Astrocyte (in vitro differentiated cells and primary cell): ENCODE measurements around the gene MOGAT3. TPM values are rescaled to one million over a fixed set of nuclear protein-coding genes. Genes with fewer than 3 reads are reported as not detected.

ENCODE experiments used
- DNase-seq: peaks from one replicate; pipeline ENCODE4 v3.0.0-alpha.2; 2010; ENCODE audit warnings: low read depth
- FAIRE-seq: peaks from 2 replicates; lab custom pipeline; 2011; peaks lifted over from hg19 to GRCh38; lab: Jason Lieb, UNC
- H2AFZ ChIP-seq: 2 replicates; pipeline ENCODE4 v1.6.0; 2012; ENCODE audit warnings: low read depth, low read length, inconsistent platforms
- H3K27ac ChIP-seq: 2 replicates; pipeline ENCODE4 v1.5.1; 2011; ENCODE audit warnings: low read depth, low read length, inconsistent platforms
- H3K27me3 ChIP-seq: 2 replicates; pipeline ENCODE4 v1.6.0; 2011; ENCODE audit warnings: low read length, inconsistent platforms; ENCODE audit not compliant: insufficient read depth
- H3K36me3 ChIP-seq: 2 replicates; pipeline ENCODE4 v1.5.1; 2011; ENCODE audit warnings: low read length, inconsistent platforms; ENCODE audit not compliant: insufficient read depth
- H3K4me1 ChIP-seq: 2 replicates; pipeline ENCODE4 v1.5.1; 2011; ENCODE audit warnings: low read length, inconsistent platforms; ENCODE audit not compliant: insufficient read depth
- H3K4me2 ChIP-seq: 2 replicates; pipeline ENCODE4 v1.6.0; 2012; ENCODE audit warnings: low read length, inconsistent platforms
- H3K4me3 ChIP-seq: 2 replicates; pipeline ENCODE4 v1.5.1; 2011; ENCODE audit warnings: low read depth, mild to moderate bottlenecking, low read length, inconsistent platforms; ENCODE audit not compliant: insufficient read depth
- H3K79me2 ChIP-seq: 2 replicates; pipeline ENCODE4 v1.6.0; 2012; ENCODE audit warnings: mild to moderate bottlenecking, low read length, inconsistent platforms; ENCODE audit not compliant: insufficient read depth
- H3K9ac ChIP-seq: 2 replicates; pipeline ENCODE4 v1.6.0; 2012; ENCODE audit warnings: mild to moderate bottlenecking, low read length, inconsistent platforms
- H3K9me3 ChIP-seq: 2 replicates; pipeline ENCODE4 v1.5.1; 2012; ENCODE audit warnings: low read depth, mild to moderate bottlenecking, low read length, inconsistent platforms; ENCODE audit not compliant: insufficient read depth
- H4K20me1 ChIP-seq: 2 replicates; pipeline ENCODE4 v1.6.0; 2012; ENCODE audit warnings: low read length, inconsistent platforms; ENCODE audit not compliant: insufficient read depth
- H3K27ac Mint-ChIP-seq: one replicate; pipeline ENCODE4 v1.8.0; 2021; ENCODE audit warnings: mild to moderate bottlenecking, mixed read lengths; ENCODE audit not compliant: unreplicated experiment
- H3K27me3 Mint-ChIP-seq: one replicate; pipeline ENCODE4 v1.8.0; 2021; ENCODE audit warnings: low read depth, mixed read lengths; ENCODE audit not compliant: unreplicated experiment
- H3K36me3 Mint-ChIP-seq: one replicate; pipeline ENCODE4 v1.8.0; 2021; ENCODE audit warnings: low read depth, mixed read lengths; ENCODE audit not compliant: unreplicated experiment
- H3K4me1 Mint-ChIP-seq: one replicate; pipeline ENCODE4 v1.8.0; 2021; ENCODE audit warnings: low read depth, mixed read lengths; ENCODE audit not compliant: unreplicated experiment
- H3K4me3 Mint-ChIP-seq: one replicate; pipeline ENCODE4 v1.8.0; 2021; ENCODE audit warnings: mild to moderate bottlenecking, moderate library complexity, mixed read lengths; ENCODE audit not compliant: unreplicated experiment
- H3K9me3 Mint-ChIP-seq: one replicate; pipeline ENCODE4 v1.8.0; 2021; ENCODE audit warnings: mild to moderate bottlenecking, mixed read lengths; ENCODE audit not compliant: unreplicated experiment
- CTCF ChIP-seq: IDR thresholded peaks from 2 replicates; pipeline ENCODE4 v1.5.1; 2011; ENCODE audit warnings: low read depth, mild to moderate bottlenecking, inconsistent platforms, low read length, moderate library complexity; ENCODE audit not compliant: insufficient read depth
- EZH2 ChIP-seq: IDR thresholded peaks from 2 replicates; pipeline ENCODE4 v1.6.1; 2012; ENCODE audit warnings: mild to moderate bottlenecking, low read length, inconsistent platforms; ENCODE audit not compliant: insufficient read depth
- total RNA-seq: library from RNA; stranded (reverse); gene quantifications from 2 replicates; pipeline ENCODE4 v1.2.1, GENCODE V29; 2021

Gene MOGAT3
- total RNA-seq, 1 donor from 2014 or later: not detected

GRCh38 chr7:101245147-101245668 is 44.4 kb upstream of the MOGAT3 start:
- Histone ChIP-seq H3K4me3 (peak overlapping the region; percentile 91), H3K9ac (peak overlapping the region; percentile 93), H3K4me1 (peaks cover 9% of the 10 kb centered on the region), H2AFZ (peak overlapping the region; percentile 95), H3K4me2 (peak overlapping the region; percentile 97), H4K20me1 (peaks cover 30% of the 10 kb centered on the region), H3K9me3 (no peaks in the 10 kb centered on the region), H3K36me3 (peaks cover 5% of the 10 kb centered on the region), H3K79me2 (peaks cover 73% of the 10 kb centered on the region), H3K27ac (peak overlapping the region; percentile 86), H3K27me3 (no peaks in the 10 kb centered on the region)
- H3K27me3 Mint-ChIP-seq: no peaks in the 10 kb centered on the region
- H3K27ac Mint-ChIP-seq: peak overlapping the region; percentile 89
- peaks cover 5% of the 10 kb centered on the region for H3K36me3 Mint-ChIP-seq
- peak overlapping the region; percentile 91 for H3K4me3 Mint-ChIP-seq
- FAIRE-seq (no peak), DNase-seq (no peak)
- no peak for TF ChIP-seq EZH2
- no peak for TF ChIP-seq CTCF
- no peaks in the 10 kb centered on the region for H3K9me3 Mint-ChIP-seq
- peaks cover 9% of the 10 kb centered on the region for H3K4me1 Mint-ChIP-seq

GRCh38 chr7:101244375-101245146 is 43.7 kb upstream of the MOGAT3 start, which contains the start of gene FIS1:
FIS1 (minus strand) TSS chr7:101245081; CDS start chr7:101245004, 77 bp downstream.
- no peak for TF ChIP-seq CTCF
- TF ChIP-seq EZH2: no peak
- Histone ChIP-seq H3K4me1 (peaks cover 9% of the 10 kb centered on the region), H3K4me2 (peak within 1 kb of the TSS; percentile 97), H3K9ac (peak within 1 kb of the TSS; percentile 93), H4K20me1 (peaks cover 32% of the 10 kb centered on the region), H3K9me3 (no peaks in the 10 kb centered on the region), H3K36me3 (peaks cover 5% of the 10 kb centered on the region), H3K27me3 (no peaks in the 10 kb centered on the region), H3K4me3 (peak within 1 kb of the TSS; percentile 91), H3K27ac (peak within 1 kb of the TSS; percentile 86), H2AFZ (peak within 1 kb of the TSS; percentile 95), H3K79me2 (peaks cover 66% of the 10 kb centered on the region)
- Mint-ChIP-seq H3K4me1 (peaks cover 6% of the 10 kb centered on the region), H3K36me3 (peaks cover 3% of the 10 kb centered on the region), H3K27ac (peak within 1 kb of the TSS; percentile 89), H3K4me3 (peak within 1 kb of the TSS; percentile 91), H3K9me3 (no peaks in the 10 kb centered on the region), H3K27me3 (no peaks in the 10 kb centered on the region)
- DNase-seq (peak; percentile 78), FAIRE-seq (no peak)
